Measurements from ENCODE around the gene SPATA12.

Gene SPATA12

DNA sequence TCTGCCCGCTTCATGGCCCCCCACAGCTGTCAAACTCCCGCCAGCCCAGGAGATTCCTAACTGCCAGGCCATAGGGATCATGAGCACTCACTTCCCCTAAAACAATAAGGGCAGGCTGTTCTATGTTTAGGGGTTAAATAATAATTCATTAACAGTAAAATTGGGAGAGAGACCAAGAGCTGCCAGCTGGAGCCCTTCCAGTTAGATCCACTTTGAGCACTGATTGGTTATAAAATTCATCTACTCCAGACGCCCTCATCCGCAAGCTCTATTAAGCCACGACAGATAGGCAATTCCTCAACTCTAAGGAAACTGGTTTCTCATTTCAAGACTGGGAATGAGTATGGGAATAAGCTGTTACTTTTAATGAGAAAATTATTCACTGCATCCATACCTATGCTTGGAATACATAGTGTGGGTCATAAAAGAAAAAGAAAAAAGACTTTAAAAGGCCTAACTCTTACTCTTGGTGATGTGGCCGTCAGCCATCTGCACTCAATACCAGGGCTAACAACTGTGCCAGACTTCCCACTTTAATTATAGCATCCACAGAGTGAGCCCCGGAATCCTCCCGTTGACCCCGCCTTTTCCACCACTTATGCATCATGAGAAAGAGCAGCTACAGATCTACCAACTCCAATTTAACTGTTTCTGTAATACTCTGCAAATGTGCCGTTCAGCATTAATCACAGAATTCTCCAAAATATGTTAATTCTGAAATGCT, 60.1 kb downstream of the SPATA12 start:
- no peak for DNase-seq

All from NCI-H2171 (cell line).